ENCODE results near the gene C3orf18.

Gene C3orf18

GRCh38 chr3:50585919-50586762 lies 18.6 kb upstream of the C3orf18 start:
- H3K27me3 ChIP-seq (replicated peaks) = no peaks in the 10 kb centered on the region
- no peak overlapping the region for H3K4me3 ChIP-seq (ENCODE audit: low read depth, low read length)
- in situ Hi-C loops (cut with HindIII; ENCODE audit: low pct_ligation_motif_present, low sequenced_read_pairs) = no loop called here
- no peak overlapping the region for H3K27ac ChIP-seq
- no peak for TF ChIP-seq CTCF (IDR thresholded peaks at IDR 0.05; ENCODE audit: low read depth, low read length, missing control alignments)
- no peak for DNase-seq
- H3K36me3 ChIP-seq (replicated peaks) = no peaks in the 10 kb centered on the region

- in situ Hi-C loops (cut with HindIII; ENCODE audit: low pct_ligation_motif_present, low sequenced_read_pairs) = no loop called here
- no peak for TF ChIP-seq CTCF (IDR thresholded peaks at IDR 0.05; ENCODE audit: low read depth, low read length, missing control alignments)
- no peak overlapping the region for H3K27ac ChIP-seq
- no peaks in the 10 kb centered on the region for H3K36me3 ChIP-seq (replicated peaks)
- H3K27me3 ChIP-seq (replicated peaks) = no peaks in the 10 kb centered on the region
- H3K4me3 ChIP-seq (ENCODE audit: low read depth, low read length) = no peak overlapping the region
- DNase-seq = no peak
Measured at GRCh38 chr3:50584391-50584790, 16.8 kb upstream of the C3orf18 start.

GRCh38 chr3:50583897-50584296 lies 16.4 kb upstream of the C3orf18 start:
- H3K27me3 ChIP-seq (replicated peaks) = no peaks in the 10 kb centered on the region
- TF ChIP-seq CTCF (IDR thresholded peaks at IDR 0.05; ENCODE audit: low read depth, low read length, missing control alignments) = no peak
- in situ Hi-C loops (cut with HindIII; ENCODE audit: low pct_ligation_motif_present, low sequenced_read_pairs) = no loop called here
- no peak overlapping the region for H3K27ac ChIP-seq
- H3K36me3 ChIP-seq (replicated peaks) = no peaks in the 10 kb centered on the region
- DNase-seq = no peak
- no peak overlapping the region for H3K4me3 ChIP-seq (ENCODE audit: low read depth, low read length)

- TF ChIP-seq CTCF (IDR thresholded peaks at IDR 0.05; ENCODE audit: low read depth, low read length, missing control alignments) = no peak
- in situ Hi-C loops (cut with HindIII; ENCODE audit: low pct_ligation_motif_present, low sequenced_read_pairs) = no loop called here
- no peak overlapping the region for H3K27ac ChIP-seq
- no peak overlapping the region for H3K4me3 ChIP-seq (ENCODE audit: low read depth, low read length)
- no peaks in the 10 kb centered on the region for H3K27me3 ChIP-seq (replicated peaks)
- H3K36me3 ChIP-seq (replicated peaks) = no peaks in the 10 kb centered on the region
- no peak for DNase-seq
Measured at GRCh38 chr3:50582083-50582482, 14.5 kb upstream of the C3orf18 start.

GRCh38 chr3:50581459-50581842 lies 13.9 kb upstream of the C3orf18 start:
- Histone ChIP-seq H3K27ac (no peak overlapping the region), H3K36me3 (replicated peaks) (no peaks in the 10 kb centered on the region), H3K27me3 (replicated peaks) (no peaks in the 10 kb centered on the region), H3K4me3 (ENCODE audit: low read depth, low read length) (no peak overlapping the region)
- TF ChIP-seq CTCF (IDR thresholded peaks at IDR 0.05; ENCODE audit: low read depth, low read length, missing control alignments) = no peak
- DNase-seq = no peak
- in situ Hi-C loops (cut with HindIII; ENCODE audit: low pct_ligation_motif_present, low sequenced_read_pairs) = no loop called here

All from brain microvascular endothelial cell (primary cell).